ENCODE data around the gene RPS3A. TPM values are rescaled to one million over a fixed set of nuclear protein-coding genes. Genes with fewer than 3 reads are reported as not detected.

The RPS3A gene
- total RNA-seq, 1 experiment from 2014 or later = 2,446 TPM

DNA sequence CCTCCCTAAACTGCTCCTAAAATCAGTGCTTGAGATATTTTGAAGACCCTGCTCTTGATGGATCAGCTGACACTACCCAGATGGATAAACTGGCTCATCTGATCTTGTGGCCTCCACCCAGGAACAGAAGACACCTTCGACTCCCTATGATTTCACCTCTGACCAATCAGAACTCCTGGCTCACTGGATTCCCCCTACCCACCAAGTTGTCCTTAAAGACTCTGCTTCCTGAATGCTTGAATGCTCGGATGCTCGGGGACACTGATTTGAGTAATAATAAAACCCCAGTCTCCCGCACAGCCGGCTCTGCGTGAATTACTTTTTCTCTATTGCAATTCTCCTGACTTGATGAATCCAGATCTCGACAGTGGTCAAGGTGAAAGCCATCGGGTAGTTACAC lies 12.0 kb upstream of the RPS3A start:
- no peak for ATAC-seq
- TF ChIP-seq ELF1 (IDR thresholded peaks at IDR 0.05; ENCODE audit: borderline replicate concordance, low read depth) (no peak), TCF7L2 (IDR thresholded peaks at IDR 0.05; ENCODE audit: borderline replicate concordance, extremely low read depth, insufficient read depth, insufficient read length) (no peak), SIN3A (IDR thresholded peaks at IDR 0.05; ENCODE audit: low read depth) (no peak)
- TF ChIP-seq, protein P1, sequence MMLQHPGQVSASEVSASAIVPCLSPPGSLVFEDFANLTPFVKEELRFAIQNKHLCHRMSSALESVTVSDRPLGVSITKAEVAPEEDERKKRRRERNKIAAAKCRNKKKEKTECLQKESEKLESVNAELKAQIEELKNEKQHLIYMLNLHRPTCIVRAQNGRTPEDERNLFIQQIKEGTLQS (IDR thresholded peaks at IDR 0.05) = no peak
- TF ChIP-seq, protein P2, sequence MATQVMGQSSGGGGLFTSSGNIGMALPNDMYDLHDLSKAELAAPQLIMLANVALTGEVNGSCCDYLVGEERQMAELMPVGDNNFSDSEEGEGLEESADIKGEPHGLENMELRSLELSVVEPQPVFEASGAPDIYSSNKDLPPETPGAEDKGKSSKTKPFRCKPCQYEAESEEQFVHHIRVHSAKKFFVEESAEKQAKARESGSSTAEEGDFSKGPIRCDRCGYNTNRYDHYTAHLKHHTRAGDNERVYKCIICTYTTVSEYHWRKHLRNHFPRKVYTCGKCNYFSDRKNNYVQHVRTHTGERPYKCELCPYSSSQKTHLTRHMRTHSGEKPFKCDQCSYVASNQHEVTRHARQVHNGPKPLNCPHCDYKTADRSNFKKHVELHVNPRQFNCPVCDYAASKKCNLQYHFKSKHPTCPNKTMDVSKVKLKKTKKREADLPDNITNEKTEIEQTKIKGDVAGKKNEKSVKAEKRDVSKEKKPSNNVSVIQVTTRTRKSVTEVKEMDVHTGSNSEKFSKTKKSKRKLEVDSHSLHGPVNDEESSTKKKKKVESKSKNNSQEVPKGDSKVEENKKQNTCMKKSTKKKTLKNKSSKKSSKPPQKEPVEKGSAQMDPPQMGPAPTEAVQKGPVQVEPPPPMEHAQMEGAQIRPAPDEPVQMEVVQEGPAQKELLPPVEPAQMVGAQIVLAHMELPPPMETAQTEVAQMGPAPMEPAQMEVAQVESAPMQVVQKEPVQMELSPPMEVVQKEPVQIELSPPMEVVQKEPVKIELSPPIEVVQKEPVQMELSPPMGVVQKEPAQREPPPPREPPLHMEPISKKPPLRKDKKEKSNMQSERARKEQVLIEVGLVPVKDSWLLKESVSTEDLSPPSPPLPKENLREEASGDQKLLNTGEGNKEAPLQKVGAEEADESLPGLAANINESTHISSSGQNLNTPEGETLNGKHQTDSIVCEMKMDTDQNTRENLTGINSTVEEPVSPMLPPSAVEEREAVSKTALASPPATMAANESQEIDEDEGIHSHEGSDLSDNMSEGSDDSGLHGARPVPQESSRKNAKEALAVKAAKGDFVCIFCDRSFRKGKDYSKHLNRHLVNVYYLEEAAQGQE (IDR thresholded peaks at IDR 0.05; ENCODE audit: low read depth) = no peak
- RAD21 ChIA-PET (ENCODE audit: low non-redundant PET in 1 of 2, low total read pairs in 2 of 2, uncharacterized antibody in 2 of 2, unreplicated experiment in 2 of 2) = no interaction called here
- Histone ChIP-seq H3K27me3 (ENCODE audit: insufficient read depth, low read length) (no peaks in the 10 kb centered on the region), H2AFZ (ENCODE audit: low read depth, low read length, poor library complexity, severe bottlenecking) (no peak overlapping the region), H3K9me2 (ENCODE audit: insufficient read depth) (no peaks in the 10 kb centered on the region), H3K4me1 (ENCODE audit: control insufficient read depth in 1 of 2, insufficient read depth in 2 of 2, low read length in 2 of 2) (no peaks in the 10 kb centered on the region), H3K79me2 (ENCODE audit: insufficient read depth, low read length) (no peaks in the 10 kb centered on the region), H3K9ac (ENCODE audit: low read length) (no peak overlapping the region), H3K4me2 (ENCODE audit: low read length) (no peak overlapping the region), H3K36me3 (ENCODE audit: control insufficient read depth in 1 of 2, insufficient read depth in 2 of 2, low read length in 2 of 2) (no peaks in the 10 kb centered on the region), H4K20me1 (ENCODE audit: insufficient read depth) (no peaks in the 10 kb centered on the region), H3K9me3 (ENCODE audit: control insufficient read depth in 1 of 2, insufficient read depth in 1 of 2, low read depth in 1 of 2, low read length in 2 of 2) (no peaks in the 10 kb centered on the region), H3K4me3 (replicated peaks in 1 of 2; ENCODE audit: low read depth in 1 of 2, low read length in 2 of 2) (no peak overlapping the region), H3K27ac (ENCODE audit: low read depth, low read length) (no peak overlapping the region)
- intact Hi-C loops (cut with micrococcal nuclease) = no loop called here
- DNase-seq (ENCODE audit: low read depth, low spot score) = no peak
- CTCF ChIA-PET = interaction anchor here (0.6 kb wide), 1 partner anchor 1369 kb away, joined by 4 read pairs; no protein-coding TSS in a partner anchor
- POLR2A ChIA-PET = no interaction called here
- no TSS peak for BruUV-seq (replicated peaks)

DNA sequence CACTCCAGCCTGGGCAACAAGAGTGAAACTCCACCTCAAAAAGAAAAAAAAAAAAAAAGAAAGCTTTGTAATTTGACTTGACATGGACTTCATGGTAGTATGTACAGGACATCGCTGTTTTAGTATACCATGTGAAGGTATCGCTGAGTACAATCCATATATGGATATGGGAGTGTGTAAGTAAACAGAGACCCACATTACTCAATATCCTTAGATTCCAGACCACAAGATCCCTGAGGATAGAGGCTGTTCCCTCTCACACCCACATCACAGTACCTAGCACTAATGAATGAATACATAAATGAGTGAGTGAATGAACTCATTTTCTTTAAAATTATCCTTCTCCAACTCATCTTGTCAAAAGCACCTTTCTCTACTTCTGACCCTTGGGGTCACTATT lies 8.4 kb upstream of the RPS3A start:
- no peaks in the 10 kb centered on the region for H3K79me2 ChIP-seq (ENCODE audit: insufficient read depth, low read length)
- H4K20me1 ChIP-seq (ENCODE audit: insufficient read depth) = no peaks in the 10 kb centered on the region
- no peak for TF ChIP-seq SP1 (IDR thresholded peaks at IDR 0.05; ENCODE audit: low read depth)
- no peak for TF ChIP-seq YY1 (IDR thresholded peaks at IDR 0.05; ENCODE audit: extremely low read depth, insufficient replicate concordance, low read depth, low read length)
- TF ChIP-seq, protein P3, sequence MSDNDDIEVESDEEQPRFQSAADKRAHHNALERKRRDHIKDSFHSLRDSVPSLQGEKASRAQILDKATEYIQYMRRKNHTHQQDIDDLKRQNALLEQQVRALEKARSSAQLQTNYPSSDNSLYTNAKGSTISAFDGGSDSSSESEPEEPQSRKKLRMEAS (IDR thresholded peaks at IDR 0.05) = no peak
- ATAC-seq = no peak
- H3K4me1 ChIP-seq (ENCODE audit: control insufficient read depth in 1 of 2, insufficient read depth in 2 of 2, low read length in 2 of 2) = no peaks in the 10 kb centered on the region
- ChIA-PET CTCF (no interaction called here), POLR2A (no interaction called here), RAD21 (ENCODE audit: low non-redundant PET in 1 of 2, low total read pairs in 2 of 2, uncharacterized antibody in 2 of 2, unreplicated experiment in 2 of 2) (no interaction called here)
- no peaks in the 10 kb centered on the region for H3K9me3 ChIP-seq (ENCODE audit: control insufficient read depth in 1 of 2, insufficient read depth in 1 of 2, low read depth in 1 of 2, low read length in 2 of 2)
- H3K27me3 ChIP-seq (ENCODE audit: insufficient read depth, low read length) = no peaks in the 10 kb centered on the region
- no peak overlapping the region for H3K4me2 ChIP-seq (ENCODE audit: low read length)
- H3K9ac ChIP-seq (ENCODE audit: low read length) = no peak overlapping the region
- no peak overlapping the region for H3K27ac ChIP-seq (ENCODE audit: low read depth, low read length)
- DNase-seq (ENCODE audit: low read depth, low spot score) = no peak
- H3K4me3 ChIP-seq (replicated peaks in 1 of 2; ENCODE audit: low read depth in 1 of 2, low read length in 2 of 2) = no peak overlapping the region
- H3K36me3 ChIP-seq (ENCODE audit: control insufficient read depth in 1 of 2, insufficient read depth in 2 of 2, low read length in 2 of 2) = no peaks in the 10 kb centered on the region
- no peaks in the 10 kb centered on the region for H3K9me2 ChIP-seq (ENCODE audit: insufficient read depth)
- no peak overlapping the region for H2AFZ ChIP-seq (ENCODE audit: low read depth, low read length, poor library complexity, severe bottlenecking)
- intact Hi-C loops (cut with micrococcal nuclease) = no loop called here
- BruUV-seq (replicated peaks) = no TSS peak

All from HCT116 (cell line).